ENCODE measurements around the gene ZNF367.

The ZNF367 gene

DNA sequence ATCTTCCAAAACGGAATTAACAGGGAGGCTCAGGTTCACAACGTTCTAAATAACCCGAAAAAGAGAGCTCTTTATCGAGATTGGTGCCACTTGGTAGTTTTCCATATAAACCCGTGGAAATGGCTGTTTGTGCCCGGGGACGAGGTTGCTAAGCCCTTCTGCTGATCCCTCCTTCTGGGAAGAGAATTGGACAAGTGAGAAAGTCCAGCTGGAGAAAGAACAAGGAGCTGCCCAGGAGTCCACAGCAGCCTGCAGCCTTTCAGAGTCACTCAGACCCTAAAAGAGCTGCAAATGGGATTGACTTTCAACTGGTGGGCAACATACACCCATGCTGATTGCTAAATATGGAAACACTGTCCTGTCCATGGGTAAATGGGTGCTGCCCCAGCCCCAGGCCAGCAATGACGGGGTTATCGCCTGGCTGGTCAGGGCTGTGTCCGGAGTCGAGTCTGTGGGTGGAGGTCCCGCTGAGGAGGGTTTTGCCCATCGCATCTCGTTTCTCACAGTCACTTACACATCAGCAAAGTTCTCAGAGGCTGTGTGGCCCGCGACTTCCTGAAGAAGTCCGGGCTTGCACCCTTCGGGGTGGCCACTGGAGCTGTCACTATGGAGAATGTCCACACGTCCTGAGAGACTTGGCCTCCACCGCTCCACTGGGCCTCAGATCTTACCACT, 75.5 kb downstream of the ZNF367 start:
- TF ChIP-seq TAF1 (IDR thresholded peaks at IDR 0.05; ENCODE audit: borderline replicate concordance, insufficient read depth, low read length) (no peak), POLR2AphosphoS5 (IDR thresholded peaks at IDR 0.05; ENCODE audit: low read depth, low read length) (no peak), FOXP2 (optimal IDR thresholded peaks at IDR 0.05; ENCODE audit: borderline replicate concordance, extremely low read depth, extremely low read length, insufficient read depth) (no peak), SIN3A (IDR thresholded peaks at IDR 0.05; ENCODE audit: borderline replicate concordance, insufficient read depth, low read length) (no peak)
- TF ChIP-seq, protein P1, sequence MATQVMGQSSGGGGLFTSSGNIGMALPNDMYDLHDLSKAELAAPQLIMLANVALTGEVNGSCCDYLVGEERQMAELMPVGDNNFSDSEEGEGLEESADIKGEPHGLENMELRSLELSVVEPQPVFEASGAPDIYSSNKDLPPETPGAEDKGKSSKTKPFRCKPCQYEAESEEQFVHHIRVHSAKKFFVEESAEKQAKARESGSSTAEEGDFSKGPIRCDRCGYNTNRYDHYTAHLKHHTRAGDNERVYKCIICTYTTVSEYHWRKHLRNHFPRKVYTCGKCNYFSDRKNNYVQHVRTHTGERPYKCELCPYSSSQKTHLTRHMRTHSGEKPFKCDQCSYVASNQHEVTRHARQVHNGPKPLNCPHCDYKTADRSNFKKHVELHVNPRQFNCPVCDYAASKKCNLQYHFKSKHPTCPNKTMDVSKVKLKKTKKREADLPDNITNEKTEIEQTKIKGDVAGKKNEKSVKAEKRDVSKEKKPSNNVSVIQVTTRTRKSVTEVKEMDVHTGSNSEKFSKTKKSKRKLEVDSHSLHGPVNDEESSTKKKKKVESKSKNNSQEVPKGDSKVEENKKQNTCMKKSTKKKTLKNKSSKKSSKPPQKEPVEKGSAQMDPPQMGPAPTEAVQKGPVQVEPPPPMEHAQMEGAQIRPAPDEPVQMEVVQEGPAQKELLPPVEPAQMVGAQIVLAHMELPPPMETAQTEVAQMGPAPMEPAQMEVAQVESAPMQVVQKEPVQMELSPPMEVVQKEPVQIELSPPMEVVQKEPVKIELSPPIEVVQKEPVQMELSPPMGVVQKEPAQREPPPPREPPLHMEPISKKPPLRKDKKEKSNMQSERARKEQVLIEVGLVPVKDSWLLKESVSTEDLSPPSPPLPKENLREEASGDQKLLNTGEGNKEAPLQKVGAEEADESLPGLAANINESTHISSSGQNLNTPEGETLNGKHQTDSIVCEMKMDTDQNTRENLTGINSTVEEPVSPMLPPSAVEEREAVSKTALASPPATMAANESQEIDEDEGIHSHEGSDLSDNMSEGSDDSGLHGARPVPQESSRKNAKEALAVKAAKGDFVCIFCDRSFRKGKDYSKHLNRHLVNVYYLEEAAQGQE (IDR thresholded peaks at IDR 0.05; ENCODE audit: insufficient read depth in 1 of 2, low read depth in 2 of 2, low read length in 2 of 2): no peak

DNA sequence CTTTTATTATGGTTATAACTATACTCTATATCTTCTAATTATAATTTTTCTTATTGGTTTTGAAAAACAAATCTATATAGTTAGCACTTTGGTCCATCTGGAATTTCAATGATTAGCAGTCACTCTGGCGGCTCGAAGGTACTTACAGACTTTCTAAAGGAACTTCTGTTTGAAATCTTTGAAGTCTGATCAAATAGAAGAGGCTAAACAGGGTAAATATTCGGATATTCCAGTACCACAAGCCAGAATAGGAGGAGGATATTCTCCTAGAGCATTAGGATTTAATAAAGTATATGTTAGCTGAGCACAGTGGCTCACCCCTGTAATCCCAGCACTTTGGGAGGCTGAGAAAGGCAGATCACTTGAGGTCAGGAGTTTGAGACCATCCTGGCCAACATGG, 77.5 kb downstream of the ZNF367 start:
- TF ChIP-seq POLR2AphosphoS5 (IDR thresholded peaks at IDR 0.05; ENCODE audit: low read depth, low read length) (no peak), FOXP2 (optimal IDR thresholded peaks at IDR 0.05; ENCODE audit: borderline replicate concordance, extremely low read depth, extremely low read length, insufficient read depth) (no peak), SIN3A (IDR thresholded peaks at IDR 0.05; ENCODE audit: borderline replicate concordance, insufficient read depth, low read length) (no peak), TAF1 (IDR thresholded peaks at IDR 0.05; ENCODE audit: borderline replicate concordance, insufficient read depth, low read length) (no peak)
- TF ChIP-seq, protein P1 (IDR thresholded peaks at IDR 0.05; ENCODE audit: insufficient read depth in 1 of 2, low read depth in 2 of 2, low read length in 2 of 2): no peak

DNA sequence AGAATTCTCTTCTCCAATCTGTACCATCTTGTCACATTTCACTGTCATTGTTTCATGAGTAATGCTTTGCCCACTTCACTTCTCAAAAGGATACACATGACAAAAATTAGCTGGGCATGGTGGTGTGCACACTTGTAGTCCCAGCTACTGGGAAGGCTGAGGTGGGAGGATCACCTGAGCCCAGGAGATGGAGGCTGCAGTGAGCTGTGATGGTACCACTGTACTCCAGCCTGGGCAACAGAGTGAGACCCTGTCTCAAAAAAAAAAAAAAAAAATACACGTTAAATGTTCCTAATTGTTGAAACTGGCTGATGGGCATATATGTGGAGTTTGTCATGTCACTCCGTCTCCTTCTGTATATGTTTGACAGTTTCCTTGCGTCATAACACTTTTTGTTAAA, 79.9 kb downstream of the ZNF367 start:
- no peak for TF ChIP-seq FOXP2 (optimal IDR thresholded peaks at IDR 0.05; ENCODE audit: borderline replicate concordance, extremely low read depth, extremely low read length, insufficient read depth)
- TF ChIP-seq POLR2AphosphoS5 (IDR thresholded peaks at IDR 0.05; ENCODE audit: low read depth, low read length): no peak
- no peak for TF ChIP-seq SIN3A (IDR thresholded peaks at IDR 0.05; ENCODE audit: borderline replicate concordance, insufficient read depth, low read length)
- TF ChIP-seq, protein P1 (IDR thresholded peaks at IDR 0.05; ENCODE audit: insufficient read depth in 1 of 2, low read depth in 2 of 2, low read length in 2 of 2): no peak
- no peak for TF ChIP-seq TAF1 (IDR thresholded peaks at IDR 0.05; ENCODE audit: borderline replicate concordance, insufficient read depth, low read length)

All from PFSK-1 (cell line).